HG03060 (cell line): Measurements from ENCODE around the gene SLC16A14.
"Not testable (repeated sequence)": the region's sequence is repeated elsewhere in the genome, so short reads cannot be mapped to it uniquely, and the experiment has no call there.

Experiments
- ATAC-seq: cut with Tn5 transposase; IDR thresholded peaks from one replicate; pipeline ENCODE4 v1.9.1; 2021; ENCODE audit warnings: low read depth, moderate number of reproducible peaks; ENCODE audit not compliant: unreplicated experiment

SLC16A14 gene

GRCh38 chr2:230068651-230069055 lies at the start of gene SLC16A14:
SLC16A14 (minus strand) TSS chr2:230068924; CDS start chr2:230059352, 9,572 bp downstream.
- no peak for ATAC-seq

- ATAC-seq, result no peak
Measured at GRCh38 chr2:230106771-230107170, 38.0 kb upstream of the SLC16A14 start.

GRCh38 chr2:230101967-230102366 lies 33.2 kb upstream of the SLC16A14 start:
- ATAC-seq, result not testable (repeated sequence)

- no peak for ATAC-seq
Measured at GRCh38 chr2:230097841-230098240, 29.1 kb upstream of the SLC16A14 start.

GRCh38 chr2:230097424-230097823 lies 28.7 kb upstream of the SLC16A14 start:
- ATAC-seq, result no peak

GRCh38 chr2:230090967-230091366 lies 22.2 kb upstream of the SLC16A14 start:
- no peak for ATAC-seq

GRCh38 chr2:230085201-230085600 lies 16.5 kb upstream of the SLC16A14 start:
- ATAC-seq, result no peak

- no peak for ATAC-seq
Measured at GRCh38 chr2:230077851-230078547, 9.3 kb upstream of the SLC16A14 start.

GRCh38 chr2:230076819-230077218 lies 8.1 kb upstream of the SLC16A14 start:
- no peak for ATAC-seq

GRCh38 chr2:230075988-230076631 lies 7.4 kb upstream of the SLC16A14 start:
- ATAC-seq, result no peak

- no peak for ATAC-seq
Measured at GRCh38 chr2:230071421-230071820, 2.7 kb upstream of the SLC16A14 start.

- ATAC-seq, result no peak
Measured at GRCh38 chr2:230069402-230069801, 678 bp upstream of the SLC16A14 start.

- no peak for ATAC-seq
Measured at GRCh38 chr2:230068016-230068650, 591 bp downstream of the SLC16A14 start.

- ATAC-seq, result no peak
Measured at GRCh38 chr2:230060672-230061293, 7.9 kb downstream of the SLC16A14 start.

GRCh38 chr2:230053753-230054478 lies 14.8 kb downstream of the SLC16A14 start:
- ATAC-seq, result no peak

- no peak for ATAC-seq
Measured at GRCh38 chr2:230052299-230052698, 16.4 kb downstream of the SLC16A14 start.

- no peak for ATAC-seq
Measured at GRCh38 chr2:230050136-230050535, 18.6 kb downstream of the SLC16A14 start.

GRCh38 chr2:230048010-230048671 lies 20.6 kb downstream of the SLC16A14 start:
- ATAC-seq, result no peak

- no peak for ATAC-seq
Measured at GRCh38 chr2:230046491-230046890, 22.2 kb downstream of the SLC16A14 start.

- ATAC-seq, result no peak
Measured at GRCh38 chr2:230043461-230043860, 25.3 kb downstream of the SLC16A14 start.
